GM18511 (cell line): ENCODE results near the gene IL23A.

Experiments used
- ATAC-seq: cut with Tn5 transposase; IDR thresholded peaks from one replicate; pipeline ENCODE4 v1.9.1; 2021; ENCODE audit warnings: mild to moderate bottlenecking, moderate library complexity; ENCODE audit not compliant: unreplicated experiment

IL23A gene

GRCh38 chr12:56359851-56360767, 21.4 kb downstream of the IL23A start, which contains the start of gene STAT2:
STAT2 (minus strand) TSS chr12:56360107; CDS start chr12:56356571, 3,536 bp downstream.
- peak; percentile 96 for ATAC-seq

GRCh38 chr12:56361487-56362129, 22.9 kb downstream of the IL23A start:
- ATAC-seq = no peak

- ATAC-seq = no peak
Measured at GRCh38 chr12:56362130-56363059, 23.7 kb downstream of the IL23A start, which contains the start of gene APOF. APOF (minus strand) TSS chr12:56362857; CDS start chr12:56362745, 112 bp downstream.

GRCh38 chr12:56366948-56367347, 28.3 kb downstream of the IL23A start:
- ATAC-seq = no peak

- ATAC-seq = no peak
Measured at GRCh38 chr12:56373515-56373914, 34.8 kb downstream of the IL23A start.

GRCh38 chr12:56374726-56375597, 36.3 kb downstream of the IL23A start:
- peak; percentile 40 for ATAC-seq

- peak; percentile 86 for ATAC-seq
Measured at GRCh38 chr12:56375598-56376434, 37.1 kb downstream of the IL23A start.

GRCh38 chr12:56377310-56377988, 38.8 kb downstream of the IL23A start:
- ATAC-seq = no peak

GRCh38 chr12:56377989-56378316, 39.3 kb downstream of the IL23A start:
- ATAC-seq = no peak

- no peak for ATAC-seq
Measured at GRCh38 chr12:56382611-56383010, 43.9 kb downstream of the IL23A start.

GRCh38 chr12:56385873-56386272, 47.2 kb downstream of the IL23A start:
- ATAC-seq = no peak

GRCh38 chr12:56387152-56387736, 48.6 kb downstream of the IL23A start:
- ATAC-seq = no peak

- no peak for ATAC-seq
Measured at GRCh38 chr12:56389412-56389811, 50.7 kb downstream of the IL23A start.
